ENCODE data around the gene GPD2. TPM values are rescaled to one million over a fixed set of nuclear protein-coding genes. Genes with fewer than 3 reads are reported as not detected.

Gene GPD2
- polyA plus RNA-seq, 1 experiment = 20.7 TPM

DNA sequence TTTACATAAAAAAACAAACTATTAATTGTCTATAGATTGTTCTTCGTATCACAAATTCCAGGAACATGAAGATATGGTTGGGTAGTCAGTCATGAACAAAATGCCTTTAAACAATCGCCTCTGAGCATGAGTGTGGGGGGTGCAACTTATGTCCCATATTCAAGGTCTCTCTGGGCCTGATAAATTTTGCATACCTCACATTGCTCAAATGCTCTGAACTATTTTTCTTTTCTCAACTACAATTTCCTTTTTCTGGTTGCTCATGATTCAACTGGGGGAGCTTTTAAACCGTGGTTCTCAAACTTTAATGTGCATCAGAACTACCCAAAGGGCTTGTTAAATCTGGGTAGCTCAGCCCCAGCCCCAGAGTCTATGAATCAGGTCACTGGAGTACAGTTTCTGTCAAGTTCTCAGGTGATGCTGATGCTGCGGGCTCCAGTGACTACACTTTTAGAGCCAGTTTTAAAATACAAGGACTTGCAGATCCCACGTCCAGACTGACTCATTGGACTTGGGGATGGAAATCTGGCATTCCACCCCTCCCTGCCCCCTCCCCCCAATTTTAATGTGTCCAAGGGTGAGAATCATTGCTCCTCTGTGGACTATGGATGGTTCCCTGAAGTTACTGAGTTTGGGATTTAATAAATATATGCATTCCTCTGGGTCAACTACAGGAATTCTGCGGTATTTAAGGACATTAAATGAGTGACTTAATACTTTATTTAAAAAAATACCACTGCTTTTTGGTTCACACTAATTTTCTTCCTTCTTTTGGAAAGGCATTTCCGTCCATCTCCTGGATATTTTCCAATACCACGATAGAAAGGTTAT, 1.5 kb upstream of the GPD2 start:
- no peak overlapping the region for H3K4me3 ChIP-seq (ENCODE audit: low read depth, low read length)
- TF ChIP-seq, protein P1, sequence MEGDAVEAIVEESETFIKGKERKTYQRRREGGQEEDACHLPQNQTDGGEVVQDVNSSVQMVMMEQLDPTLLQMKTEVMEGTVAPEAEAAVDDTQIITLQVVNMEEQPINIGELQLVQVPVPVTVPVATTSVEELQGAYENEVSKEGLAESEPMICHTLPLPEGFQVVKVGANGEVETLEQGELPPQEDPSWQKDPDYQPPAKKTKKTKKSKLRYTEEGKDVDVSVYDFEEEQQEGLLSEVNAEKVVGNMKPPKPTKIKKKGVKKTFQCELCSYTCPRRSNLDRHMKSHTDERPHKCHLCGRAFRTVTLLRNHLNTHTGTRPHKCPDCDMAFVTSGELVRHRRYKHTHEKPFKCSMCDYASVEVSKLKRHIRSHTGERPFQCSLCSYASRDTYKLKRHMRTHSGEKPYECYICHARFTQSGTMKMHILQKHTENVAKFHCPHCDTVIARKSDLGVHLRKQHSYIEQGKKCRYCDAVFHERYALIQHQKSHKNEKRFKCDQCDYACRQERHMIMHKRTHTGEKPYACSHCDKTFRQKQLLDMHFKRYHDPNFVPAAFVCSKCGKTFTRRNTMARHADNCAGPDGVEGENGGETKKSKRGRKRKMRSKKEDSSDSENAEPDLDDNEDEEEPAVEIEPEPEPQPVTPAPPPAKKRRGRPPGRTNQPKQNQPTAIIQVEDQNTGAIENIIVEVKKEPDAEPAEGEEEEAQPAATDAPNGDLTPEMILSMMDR (IDR thresholded peaks at IDR 0.05; ENCODE audit: low read depth, low read length) = no peak
- POLR2A ChIA-PET = no interaction called here
- no peak overlapping the region for H3K27ac ChIP-seq (ENCODE audit: low read depth, low read length)
- no peak for DNase-seq (ENCODE audit: low read depth, low spot score)
- H3K9me3 ChIP-seq (ENCODE audit: control insufficient read depth, insufficient read depth, low read length) = no peaks in the 10 kb centered on the region; the same call in 1 of the 2 replicates
- CTCF ChIA-PET = interaction anchor here (0.8 kb wide), 1 partner anchor 100 kb away, joined by 4 read pairs; no protein-coding TSS in a partner anchor
- H3K27me3 ChIP-seq (ENCODE audit: control insufficient read depth, insufficient read depth, low read length) = no peaks in the 10 kb centered on the region

DNA sequence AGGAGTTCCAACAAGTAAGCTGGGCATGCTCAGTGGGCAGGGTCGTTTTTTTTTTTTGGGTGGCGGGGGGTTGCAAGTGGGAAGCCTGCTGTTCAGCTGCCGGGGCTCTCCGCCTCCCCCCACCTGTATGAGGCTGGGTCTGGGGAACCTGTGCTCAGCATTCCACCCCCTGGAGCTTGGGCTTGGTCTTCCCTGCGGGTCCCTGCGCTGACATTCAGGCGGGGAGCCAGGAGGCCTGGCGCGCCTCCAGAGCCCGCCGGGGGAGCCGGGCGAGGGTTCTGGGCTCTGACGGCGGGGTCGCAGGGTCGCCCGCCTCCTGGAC, 822 bp upstream of the GPD2 start:
- ChIA-PET POLR2A (interaction anchor here (0.6 kb wide), 1 partner anchor 35 kb away, joined by 4 read pairs; no protein-coding TSS in a partner anchor), CTCF (interaction anchor here (0.8 kb wide), 1 partner anchor 100 kb away, joined by 4 read pairs; no protein-coding TSS in a partner anchor)

DNA sequence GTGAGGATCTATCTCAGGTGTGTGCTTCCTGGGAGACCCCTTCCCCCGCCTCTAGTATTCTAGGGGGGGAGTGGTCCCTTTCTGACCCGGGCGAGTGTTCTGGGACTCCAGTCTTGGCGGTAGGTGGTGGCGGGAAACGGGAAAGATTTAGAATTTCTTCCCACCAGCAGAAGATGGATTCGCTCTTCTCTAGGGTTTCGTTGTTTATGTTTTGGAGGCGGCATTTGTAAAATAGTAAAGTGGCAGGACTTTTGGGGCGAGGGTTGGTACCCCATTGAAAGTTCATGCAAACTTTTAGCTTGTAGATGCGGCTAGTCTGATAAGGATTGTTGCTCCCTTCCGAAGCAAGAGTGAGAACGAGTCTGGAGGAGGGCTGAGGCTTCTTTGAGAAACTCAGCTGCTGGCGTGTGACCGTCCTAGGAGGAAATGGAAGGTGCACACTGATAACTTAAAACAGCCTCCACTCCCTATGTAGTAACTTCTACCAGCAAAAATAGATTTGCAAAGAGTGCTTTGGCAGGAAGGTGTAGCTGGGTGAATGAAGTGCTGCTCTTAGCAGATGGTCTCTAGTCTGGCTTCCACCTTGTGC, 412 bp downstream of the GPD2 start:
- H3K4me3 ChIP-seq (ENCODE audit: low read depth, low read length) = peak overlapping the region; percentile 76
- H3K27ac ChIP-seq (ENCODE audit: low read depth, low read length) = peak overlapping the region; percentile 57
- no peaks in the 10 kb centered on the region for H3K27me3 ChIP-seq (ENCODE audit: control insufficient read depth, insufficient read depth, low read length)
- POLR2A ChIA-PET = no interaction called here
- no peaks in the 10 kb centered on the region; the same call in 1 of the 2 replicates for H3K9me3 ChIP-seq (ENCODE audit: control insufficient read depth, insufficient read depth, low read length)
- TF ChIP-seq, protein P1 (IDR thresholded peaks at IDR 0.05; ENCODE audit: low read depth, low read length) = no peak
- no peak for DNase-seq (ENCODE audit: low read depth, low spot score)
- CTCF ChIA-PET = interaction anchor here (1.0 to 2.4 kb wide), 2 partner anchors 102 to 757 kb away, joined by 4 to 7 read pairs; no protein-coding TSS in a partner anchor

More for the DNA sequence above, 822 bp upstream of the GPD2 start:
- H3K27ac ChIP-seq (ENCODE audit: low read depth, low read length) = peak overlapping the region; percentile 84
- TF ChIP-seq, protein P1 (IDR thresholded peaks at IDR 0.05; ENCODE audit: low read depth, low read length) = no peak
- peak overlapping the region; percentile 76 for H3K4me3 ChIP-seq (ENCODE audit: low read depth, low read length)
- no peaks in the 10 kb centered on the region for H3K27me3 ChIP-seq (ENCODE audit: control insufficient read depth, insufficient read depth, low read length)
- no peak for DNase-seq (ENCODE audit: low read depth, low spot score)
- no peaks in the 10 kb centered on the region; the same call in 1 of the 2 replicates for H3K9me3 ChIP-seq (ENCODE audit: control insufficient read depth, insufficient read depth, low read length)

DNA sequence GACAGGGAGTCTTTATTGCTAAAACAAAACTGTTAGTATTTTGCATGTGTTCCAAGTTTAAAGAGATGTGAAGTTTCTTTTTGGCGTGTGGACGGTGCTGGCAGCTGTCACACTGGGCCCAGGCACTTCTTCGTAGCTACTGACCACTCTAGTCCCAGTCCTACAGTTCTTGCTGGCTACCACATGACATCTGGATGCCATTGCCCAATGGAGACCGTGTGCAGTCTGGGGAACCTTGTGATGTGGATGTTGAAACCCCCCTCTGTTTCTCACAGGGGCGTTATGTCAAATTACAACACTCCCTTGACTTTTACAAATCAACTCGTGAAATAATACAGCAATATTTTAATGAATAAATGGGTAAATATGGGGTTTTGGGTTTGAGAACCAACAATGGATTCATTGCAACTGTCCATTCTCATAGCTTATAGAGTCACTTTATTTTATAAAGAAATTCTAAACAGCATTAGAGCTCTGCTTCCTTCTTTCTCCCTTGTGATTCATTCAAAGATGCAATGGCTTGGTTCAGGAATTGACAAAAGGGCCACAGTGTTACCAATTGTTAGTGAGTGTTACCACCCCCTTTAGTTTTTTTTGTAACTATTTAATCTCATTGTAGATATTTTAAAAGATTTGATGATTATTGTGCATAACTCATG, 1.2 kb downstream of the GPD2 start:
- Histone ChIP-seq H3K9me3 (ENCODE audit: control insufficient read depth, insufficient read depth, low read length) (no peaks in the 10 kb centered on the region; the same call in 1 of the 2 replicates), H3K27ac (ENCODE audit: low read depth, low read length) (no peak overlapping the region), H3K4me3 (ENCODE audit: low read depth, low read length) (peak overlapping the region; percentile 76), H3K27me3 (ENCODE audit: control insufficient read depth, insufficient read depth, low read length) (no peaks in the 10 kb centered on the region)
- CTCF ChIA-PET = interaction anchor here (1.0 to 2.4 kb wide), 2 partner anchors 102 to 756 kb away, joined by 4 to 7 read pairs; no protein-coding TSS in a partner anchor
- POLR2A ChIA-PET = interaction anchor here (1.5 kb wide), 1 partner anchor 103 kb away, joined by 5 read pairs; no protein-coding TSS in a partner anchor
- no peak for DNase-seq (ENCODE audit: low read depth, low spot score)
- TF ChIP-seq, protein P1 (IDR thresholded peaks at IDR 0.05; ENCODE audit: low read depth, low read length) = no peak

Measured in AG04450 (cell line).